Common myeloid progenitor, CD34-positive (primary cell): ENCODE measurements around the gene NCKAP5L.

Source experiments
- CTCF ChIA-PET: fragments of 350-600 bp; sonication (Branson Sonifier 250); formaldehyde crosslinking; loops from one replicate; lab custom pipeline; 2021; ENCODE audit warnings: antibody characterized with exemption; lab: Charles Lee
- POLR2A ChIA-PET: fragments of 350-600 bp; sonication (Branson Sonifier 250); formaldehyde crosslinking; loops from one replicate; lab custom pipeline; 2021; ENCODE audit warnings: antibody characterized with exemption; lab: Charles Lee
- DNase-seq, 3 donors: peaks; one replicate each; pipeline versions ENCODE4 v3.0.0 to v3.0.0-alpha.2; 2013
- H3K27ac ChIP-seq, 2 experiments: 1 replicate in 1 of 2; 2 replicates in 1 of 2; pipeline ENCODE4 v1.7.0; 2013; ENCODE audit warnings: inconsistent platforms in 2 of 2, low read length in 2 of 2, mild to moderate bottlenecking in 2 of 2, low read depth in 1 of 2, moderate library complexity in 1 of 2; ENCODE audit not compliant: severe bottlenecking in 2 of 2, insufficient read depth in 1 of 2, poor library complexity in 1 of 2
- H3K27me3 ChIP-seq, 5 experiments: replicated peaks in 2 of 5; 1 replicate in 3 of 5; 2 replicates in 2 of 5; pipeline versions ENCODE4 v1.6.1 to v1.7.0; 2013; ENCODE audit warnings: low read length in 4 of 5, mild to moderate bottlenecking in 2 of 5, moderate library complexity in 2 of 5, inconsistent platforms in 1 of 5; ENCODE audit not compliant: insufficient read depth in 5 of 5, control insufficient read depth in 4 of 5
- H3K36me3 ChIP-seq, 4 experiments: 1 replicate in 2 of 4; 2 replicates in 2 of 4; pipeline versions ENCODE4 v1.6.1 to v1.7.0; 2013; ENCODE audit warnings: low read length in 3 of 4, control low read depth in 1 of 4, mild to moderate bottlenecking in 1 of 4; ENCODE audit not compliant: control insufficient read depth in 4 of 4, insufficient read depth in 4 of 4
- H3K4me1 ChIP-seq, 4 experiments: 1 replicate in 3 of 4; 2 replicates in 1 of 4; pipeline versions ENCODE4 v1.6.1 to v1.7.1; 2013; ENCODE audit warnings: low read length in 3 of 4, mild to moderate bottlenecking in 3 of 4, control low read depth in 1 of 4, inconsistent platforms in 1 of 4, moderate library complexity in 1 of 4; ENCODE audit not compliant: control insufficient read depth in 4 of 4, insufficient read depth in 4 of 4; ENCODE audit errors: control extremely low read depth in 1 of 4
- H3K4me3 ChIP-seq, 7 experiments: 1 replicate in 4 of 7; 2 replicates in 3 of 7; pipeline versions ENCODE4 v1.5.1 to v1.7.0; 2013; ENCODE audit warnings: mild to moderate bottlenecking in 7 of 7, low read length in 6 of 7, moderate library complexity in 6 of 7, inconsistent platforms in 2 of 7, low read depth in 2 of 7, control low read depth in 1 of 7; ENCODE audit not compliant: insufficient read depth in 4 of 7, control insufficient read depth in 1 of 7; ENCODE audit errors: extremely low read depth in 1 of 7
- H3K9me3 ChIP-seq, 5 experiments: 1 replicate in 4 of 5; 2 replicates in 1 of 5; pipeline versions ENCODE4 v1.6.1 to v1.7.1; 2013; ENCODE audit warnings: low read length in 4 of 5, mild to moderate bottlenecking in 2 of 5, inconsistent platforms in 1 of 5, low read depth in 1 of 5, moderate library complexity in 1 of 5; ENCODE audit not compliant: control insufficient read depth in 4 of 5, insufficient read depth in 2 of 5; ENCODE audit errors: control extremely low read depth in 1 of 5
- WGBS: methylation state at CpG from one replicate; pipeline ENCODE4 v1.1.5; 2013; ENCODE audit not compliant: insufficient coverage; 5-methylcytosine and 5-hydroxymethylcytosine counted together

Gene NCKAP5L

GRCh38 chr12:49809381-49809905 is 18.8 kb downstream of the NCKAP5L start:
- no peak for DNase-seq
- Histone ChIP-seq H3K4me1 (peaks cover 0 to 20% (median 0%) of the 10 kb centered on the region in 4 experiments), H3K36me3 (peaks cover 6 to 26% (median 15%) of the 10 kb centered on the region in 4 experiments), H3K9me3 (no peaks in the 10 kb centered on the region), H3K27me3 (no peaks in the 10 kb centered on the region), H3K27ac (no peak overlapping the region), H3K4me3 (no peak overlapping the region)
- ChIA-PET CTCF (interaction anchor here (1.2 kb wide), 2 partner anchors 16 to 31 kb away, joined by 3 to 4 read pairs; no protein-coding TSS in a partner anchor), POLR2A (interaction anchor here (0.6 kb wide), 1 partner anchor 108 kb away, joined by 3 read pairs; no protein-coding TSS in a partner anchor)
- WGBS, result 89% methylated on average over 1 of the region's 4 CpGs

GRCh38 chr12:49808686-49809380 is 19.4 kb downstream of the NCKAP5L start:
- Histone ChIP-seq H3K27me3 (no peaks in the 10 kb centered on the region), H3K9me3 (no peaks in the 10 kb centered on the region), H3K36me3 (peaks cover 6 to 30% (median 17%) of the 10 kb centered on the region in 4 experiments), H3K4me1 (peaks cover 0 to 20% (median 0%) of the 10 kb centered on the region in 4 experiments), H3K4me3 (no peak overlapping the region), H3K27ac (no peak overlapping the region)
- no peak for DNase-seq
- POLR2A ChIA-PET, result interaction anchor here (0.6 kb wide), 1 partner anchor 109 kb away, joined by 3 read pairs; no protein-coding TSS in a partner anchor
- 99% methylated on average over 9 of the region's 14 CpGs for WGBS
- CTCF ChIA-PET, result interaction anchor here (0.6 to 1.2 kb wide), 5 partner anchors 9 to 31 kb away, joined by 3 to 4 read pairs (median 4); no protein-coding TSS in a partner anchor

DNA sequence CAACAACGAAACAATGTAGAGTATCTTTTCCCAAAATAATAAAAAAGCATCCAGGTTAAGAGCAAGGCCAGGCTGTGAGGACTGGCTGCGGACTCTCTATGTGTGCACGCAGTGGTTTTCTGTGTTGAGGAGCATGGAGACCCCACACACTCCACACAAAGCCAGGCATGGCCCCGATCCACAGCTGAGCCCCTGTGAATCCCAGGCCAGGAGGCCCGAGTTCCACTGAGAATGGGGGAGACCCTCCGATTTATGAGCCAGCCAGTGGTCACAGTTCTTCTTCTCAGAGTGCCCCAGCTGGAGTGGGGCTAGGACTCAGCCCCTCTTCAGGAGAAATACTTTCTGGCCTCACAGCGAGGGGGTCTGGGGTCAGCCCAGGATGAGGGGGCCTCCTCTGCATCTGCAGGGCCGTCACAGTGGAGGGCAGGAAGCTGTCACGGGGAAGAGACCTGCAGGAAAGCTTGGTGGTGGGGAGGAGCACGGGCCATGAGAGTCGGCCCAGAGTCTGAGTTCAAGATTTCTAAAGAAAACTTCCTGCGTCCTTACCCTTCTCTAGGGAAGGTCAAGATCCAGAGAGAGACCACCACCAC is 20.1 kb downstream of the NCKAP5L start:
- Histone ChIP-seq H3K4me1 (peaks cover 0 to 20% (median 0%) of the 10 kb centered on the region in 4 experiments), H3K27me3 (no peaks in the 10 kb centered on the region), H3K36me3 (peaks cover 6 to 37% (median 21%) of the 10 kb centered on the region in 4 experiments), H3K4me3 (no peak overlapping the region), H3K9me3 (no peaks in the 10 kb centered on the region), H3K27ac (no peak overlapping the region)
- DNase-seq, result no peak
- 98% methylated on average over 11 of the region's 12 CpGs for WGBS
- CTCF ChIA-PET, result interaction anchor here (0.6 to 1.2 kb wide), 5 partner anchors 9 to 32 kb away, joined by 3 to 4 read pairs (median 4); no protein-coding TSS in a partner anchor
- POLR2A ChIA-PET, result no interaction called here

GRCh38 chr12:49806877-49807276 is 21.3 kb downstream of the NCKAP5L start:
- CTCF ChIA-PET, result interaction anchor here (1.1 kb wide), 1 partner anchor 9 kb away, joined by 3 read pairs; no protein-coding TSS in a partner anchor
- H3K4me1 ChIP-seq, result peaks cover 0 to 13% (median 0%) of the 10 kb centered on the region in 4 experiments
- POLR2A ChIA-PET, result no interaction called here
- WGBS, result 89% methylated on average over 2 of the region's 7 CpGs
- no peaks in the 10 kb centered on the region for H3K27me3 ChIP-seq
- H3K4me3 ChIP-seq, result no peak overlapping the region
- DNase-seq, result no peak
- H3K9me3 ChIP-seq, result no peaks in the 10 kb centered on the region
- H3K27ac ChIP-seq, result no peak overlapping the region
- H3K36me3 ChIP-seq, result peaks cover 9 to 45% (median 29%) of the 10 kb centered on the region in 4 experiments

DNA sequence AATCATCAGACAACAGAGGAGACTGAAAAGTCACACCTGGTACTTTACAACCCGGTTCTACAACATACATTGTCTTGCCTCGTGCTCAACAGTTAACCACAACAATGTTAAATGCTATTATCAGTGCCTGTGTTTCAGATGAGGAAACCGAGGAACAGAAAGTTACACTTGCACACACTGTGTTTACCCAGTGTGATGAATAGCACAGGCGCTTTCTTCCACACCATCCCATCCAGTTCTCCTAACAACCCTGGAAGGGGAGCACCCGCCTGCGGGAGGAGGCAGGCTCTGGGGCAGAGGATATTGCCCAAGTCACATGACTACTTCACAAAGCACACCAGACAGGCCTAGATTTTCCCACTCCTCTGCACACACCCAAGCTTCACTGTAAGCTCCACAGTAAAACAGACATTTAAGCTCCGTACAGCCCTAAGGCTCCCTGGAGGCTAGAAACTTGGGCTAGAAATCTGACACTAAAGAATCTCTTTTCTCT is 21.8 kb downstream of the NCKAP5L start:
- DNase-seq, result no peak
- Histone ChIP-seq H3K9me3 (no peaks in the 10 kb centered on the region), H3K27ac (no peak overlapping the region), H3K4me3 (no peak overlapping the region), H3K4me1 (peaks cover 0 to 10% (median 0%) of the 10 kb centered on the region in 4 experiments), H3K27me3 (no peaks in the 10 kb centered on the region), H3K36me3 (peaks cover 9 to 50% (median 32%) of the 10 kb centered on the region in 4 experiments)
- WGBS, result 90% methylated on average over 5 of the region's 7 CpGs
- CTCF ChIA-PET, result interaction anchor here (1.1 to 1.5 kb wide), 2 partner anchors 9 to 32 kb away, joined by 3 to 7 read pairs; no protein-coding TSS in a partner anchor
- POLR2A ChIA-PET, result no interaction called here

DNA sequence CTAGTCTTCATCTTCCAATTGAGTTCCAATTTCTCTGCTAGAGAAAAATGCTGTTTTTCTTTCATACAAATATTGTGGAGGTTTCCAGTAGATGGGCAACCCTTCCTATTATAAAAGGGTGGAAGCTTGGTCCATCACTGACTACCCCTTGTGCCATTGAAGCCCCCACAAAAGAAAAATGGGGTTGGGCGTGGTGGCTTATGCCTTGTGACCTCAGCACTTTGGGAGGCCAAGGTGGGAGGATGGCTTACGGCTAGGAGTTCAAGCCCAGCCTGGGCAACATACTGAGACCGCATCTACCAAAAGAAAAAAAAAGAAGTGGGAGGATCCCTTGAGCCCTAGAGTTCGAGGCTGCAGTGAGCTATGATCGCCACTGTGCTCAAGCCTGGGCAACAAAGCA is 22.8 kb downstream of the NCKAP5L start:
- H3K36me3 ChIP-seq, result peaks cover 9 to 58% (median 36%) of the 10 kb centered on the region in 4 experiments
- ChIA-PET CTCF (interaction anchor here (1.2 to 1.6 kb wide), 4 partner anchors 9 to 33 kb away, joined by 4 to 7 read pairs (median 4); no protein-coding TSS in a partner anchor), POLR2A (interaction anchor here (0.7 kb wide), 1 partner anchor 15 kb away, joined by 3 read pairs; no protein-coding TSS in a partner anchor)
- 96% methylated on average over 5 of the region's 5 CpGs for WGBS
- no peak for DNase-seq
- H3K4me3 ChIP-seq, result no peak overlapping the region
- peaks cover 0 to 9% (median 0%) of the 10 kb centered on the region in 4 experiments for H3K4me1 ChIP-seq
- H3K27ac ChIP-seq, result no peak overlapping the region
- H3K27me3 ChIP-seq, result no peaks in the 10 kb centered on the region
- no peaks in the 10 kb centered on the region for H3K9me3 ChIP-seq
